T1000 (cell line): ENCODE measurements around the gene TERB1.

Experiments used
- DNase-seq: peaks from one replicate; lab custom pipeline; 2025; ENCODE audit warnings: mixed read lengths; lab: John Stamatoyannopoulos, UW

TERB1 gene

GRCh38 chr16:66801320-66802105 is at the start of gene TERB1:
TERB1 (minus strand) TSS chr16:66801584; CDS start chr16:66796798, 4,786 bp downstream.
- DNase-seq: no peak

GRCh38 chr16:66850115-66850815 is 48.9 kb upstream of the TERB1 start:
- no peak for DNase-seq

- DNase-seq: no peak
These were observed 48.2 kb upstream of the TERB1 start for GRCh38 chr16:66849549-66849948.

GRCh38 chr16:66849021-66849420 is 47.6 kb upstream of the TERB1 start:
- DNase-seq: no peak

GRCh38 chr16:66848172-66848571 is 46.8 kb upstream of the TERB1 start:
- DNase-seq: no peak

DNA sequence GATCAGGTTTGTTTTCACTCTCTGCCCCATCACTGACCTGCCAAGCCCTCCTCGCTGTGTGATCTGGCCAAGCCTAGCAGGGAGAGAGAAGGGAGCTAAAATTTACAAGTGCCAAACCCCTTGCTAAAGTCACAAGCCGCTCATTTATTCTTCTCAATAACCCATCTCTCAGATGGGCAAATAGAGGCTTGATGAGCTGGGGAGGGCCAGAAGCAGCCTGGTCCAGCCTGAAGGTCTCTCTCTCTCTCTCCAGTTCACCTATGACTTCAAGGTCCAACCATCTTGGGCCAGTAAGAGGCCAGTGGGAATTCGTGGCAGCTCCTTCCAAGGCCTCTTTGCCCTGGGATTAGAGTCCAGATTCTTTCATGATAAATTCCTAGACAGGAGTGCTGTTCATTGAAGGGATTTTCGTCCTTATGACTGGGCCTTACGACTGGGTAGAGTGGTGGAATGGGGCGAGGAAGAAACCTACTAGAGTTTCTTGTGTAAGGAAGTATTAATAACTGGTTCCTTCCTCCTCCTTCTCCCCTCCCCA is 46.2 kb upstream of the TERB1 start:
- DNase-seq: no peak

DNA sequence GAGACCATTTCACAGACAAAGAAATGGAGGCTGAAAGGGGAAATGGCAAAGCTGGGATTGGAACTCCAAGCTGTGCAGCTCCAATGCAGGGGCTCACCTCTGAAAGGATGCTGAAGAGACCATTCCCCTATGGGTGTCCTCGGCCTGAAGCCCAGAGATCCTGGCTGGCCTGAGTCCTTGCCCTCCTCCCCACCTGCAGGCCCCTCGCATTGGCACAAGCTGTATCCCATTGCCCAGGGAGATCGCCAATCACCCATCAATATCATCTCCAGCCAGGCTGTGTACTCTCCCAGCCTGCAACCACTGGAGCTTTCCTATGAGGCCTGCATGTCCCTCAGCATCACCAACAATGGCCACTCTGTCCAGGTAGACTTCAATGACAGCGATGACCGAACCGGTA is 45.4 kb upstream of the TERB1 start:
- DNase-seq: no peak

DNA sequence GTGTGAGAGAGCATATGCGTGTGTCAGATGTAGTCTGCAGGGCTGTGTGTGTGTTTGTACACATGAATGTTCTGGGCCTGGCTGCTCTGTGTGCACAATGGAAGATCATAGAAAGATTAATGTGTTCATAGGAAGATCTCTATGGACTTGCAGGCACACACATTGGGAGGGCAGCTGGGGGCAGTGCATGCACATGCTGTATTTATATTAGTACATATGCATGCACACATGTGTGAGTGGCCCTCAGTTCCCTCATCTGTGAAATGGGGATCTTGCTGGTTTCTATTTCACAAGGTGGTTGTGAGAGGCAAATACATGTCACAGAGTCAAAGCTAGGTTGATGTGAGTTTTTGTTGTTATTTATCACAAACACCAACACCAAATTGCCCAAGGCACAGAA is 44.9 kb upstream of the TERB1 start:
- DNase-seq: no peak

DNA sequence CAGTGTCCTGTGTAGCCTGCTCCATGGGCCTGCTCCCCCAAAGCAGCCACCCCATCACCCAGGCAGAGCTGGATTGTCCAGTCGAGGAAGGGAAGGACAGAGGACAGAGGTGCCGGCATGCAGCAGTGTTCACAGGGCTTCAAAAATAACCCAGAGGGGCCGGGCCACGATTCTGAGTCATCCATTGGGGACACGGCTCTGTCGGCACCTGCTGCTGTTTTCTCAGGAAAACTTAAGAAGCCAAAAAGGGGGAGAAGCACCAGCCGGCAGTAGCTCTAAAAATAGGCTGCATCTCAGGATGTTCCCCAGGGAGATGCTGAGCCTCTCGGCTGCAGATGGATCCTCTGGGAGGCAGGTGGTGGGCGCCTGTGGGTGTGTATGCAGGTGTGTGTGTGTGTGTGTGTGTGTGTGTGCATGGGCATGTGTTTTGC is 44.4 kb upstream of the TERB1 start:
- no peak for DNase-seq

DNA sequence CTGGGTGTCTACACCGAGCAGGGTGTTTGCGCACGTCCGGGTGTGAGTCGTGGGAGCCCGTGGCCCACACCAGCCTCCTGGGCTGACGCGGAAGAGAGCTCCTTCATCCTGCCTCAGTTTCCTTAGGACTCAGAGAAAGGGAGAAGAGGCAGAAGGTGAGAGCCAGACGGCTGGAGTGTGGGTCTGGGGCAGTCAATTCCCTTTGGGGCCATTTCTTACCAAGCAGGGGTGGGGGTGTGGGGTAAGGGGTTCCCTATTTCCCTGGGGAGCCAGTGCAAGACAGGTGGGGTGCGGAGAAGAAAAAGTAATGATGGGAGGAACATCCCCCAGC is 43.7 kb upstream of the TERB1 start:
- no peak for DNase-seq

DNA sequence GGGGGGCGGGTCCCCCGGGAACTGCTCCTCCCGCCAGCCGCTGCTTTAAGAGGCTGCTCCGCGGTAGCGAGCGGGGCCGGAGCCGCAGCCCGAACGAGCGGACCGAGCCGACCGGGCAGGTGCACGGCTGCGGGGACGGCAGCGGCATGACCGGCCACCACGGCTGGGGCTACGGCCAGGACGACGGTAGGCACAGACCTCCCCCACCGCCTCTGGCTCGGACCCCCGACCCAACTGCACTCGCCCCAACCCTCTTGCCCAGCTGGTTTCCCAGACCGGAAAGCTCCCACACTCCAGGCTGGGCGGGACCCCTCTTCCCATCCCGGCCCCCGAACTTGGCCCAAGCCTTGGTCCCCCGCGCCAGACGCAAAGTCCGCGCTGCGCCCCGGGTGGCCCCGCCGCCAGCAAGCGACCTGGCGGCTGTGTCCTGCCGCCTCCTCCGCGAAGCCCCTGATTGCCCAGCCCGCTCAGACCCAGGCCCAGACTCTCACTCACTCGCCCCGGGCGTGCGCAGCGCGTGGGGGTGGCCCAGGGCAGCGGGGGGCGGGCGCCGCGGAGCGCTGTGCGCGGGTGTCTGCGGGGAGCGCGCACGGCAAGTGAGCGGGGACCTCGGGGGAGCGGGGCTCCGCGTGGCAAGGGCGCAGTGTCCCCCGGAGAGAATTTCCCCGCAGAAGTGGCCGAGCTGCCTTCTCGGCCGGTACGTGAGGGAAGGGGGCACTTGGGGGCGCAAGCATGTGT is 43.1 kb upstream of the TERB1 start, which contains the start of gene CA7:
Gene CA7 (plus strand): TSS at position 73 of the 738 bp plus-strand sequence. CDS start 74 bp downstream, at position 147.
- DNase-seq: no peak

DNA sequence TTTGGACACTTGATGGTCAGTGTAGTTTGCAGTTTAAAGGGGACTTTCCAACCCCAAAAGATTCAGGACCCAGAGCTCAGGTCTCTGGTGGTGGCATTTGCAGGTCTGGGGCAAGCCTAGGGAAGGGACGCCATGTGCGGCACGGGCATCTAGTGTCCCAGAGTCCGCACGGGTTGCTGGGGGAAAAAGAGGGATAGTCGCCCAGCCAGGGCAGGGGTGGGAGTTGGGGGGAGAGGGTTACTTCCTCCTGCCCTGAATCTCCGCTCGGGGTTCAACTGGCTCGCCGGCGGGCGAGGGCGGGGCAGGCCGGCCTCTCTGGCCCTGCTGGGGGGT is 42.6 kb upstream of the TERB1 start:
- no peak for DNase-seq

DNA sequence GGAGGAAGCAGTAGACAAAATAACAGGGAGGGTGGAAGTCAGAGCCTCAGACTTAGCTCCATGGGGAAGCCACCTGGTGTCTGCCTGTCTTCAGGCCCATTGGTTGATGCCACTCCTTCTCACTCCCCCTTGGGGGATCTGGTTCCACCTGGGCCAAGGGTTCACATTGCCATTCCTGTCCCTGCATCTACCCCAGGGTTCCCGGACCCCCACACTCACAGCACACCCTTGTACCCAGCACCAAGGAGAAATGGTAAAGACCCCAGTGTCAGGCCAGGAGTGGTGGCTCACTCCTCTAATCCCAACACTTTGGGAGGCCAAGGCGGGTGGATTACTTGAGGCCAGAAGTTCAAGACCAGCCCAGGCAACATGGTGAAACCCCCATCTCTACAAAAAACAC is 41.8 kb upstream of the TERB1 start:
- no peak for DNase-seq

DNA sequence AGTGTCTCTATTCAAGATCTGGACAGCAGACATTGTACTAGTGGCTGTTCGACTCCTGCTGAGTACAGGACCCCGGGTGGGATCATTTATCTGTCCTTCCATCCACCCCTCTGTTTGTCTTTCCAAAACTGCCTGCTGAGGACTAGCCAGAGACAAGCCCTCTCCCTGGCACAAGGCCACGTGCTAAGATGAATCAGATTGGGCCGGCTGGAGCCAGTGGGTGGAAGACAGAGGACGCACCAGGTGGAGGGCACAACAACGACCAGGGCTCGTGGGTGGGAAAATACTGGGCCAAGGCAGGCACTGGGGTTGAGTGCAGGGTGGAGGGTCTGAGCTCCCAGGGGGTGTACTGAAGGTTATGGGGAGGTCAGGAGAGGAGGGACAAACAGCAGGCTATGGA is 41.4 kb upstream of the TERB1 start:
- no peak for DNase-seq

DNA sequence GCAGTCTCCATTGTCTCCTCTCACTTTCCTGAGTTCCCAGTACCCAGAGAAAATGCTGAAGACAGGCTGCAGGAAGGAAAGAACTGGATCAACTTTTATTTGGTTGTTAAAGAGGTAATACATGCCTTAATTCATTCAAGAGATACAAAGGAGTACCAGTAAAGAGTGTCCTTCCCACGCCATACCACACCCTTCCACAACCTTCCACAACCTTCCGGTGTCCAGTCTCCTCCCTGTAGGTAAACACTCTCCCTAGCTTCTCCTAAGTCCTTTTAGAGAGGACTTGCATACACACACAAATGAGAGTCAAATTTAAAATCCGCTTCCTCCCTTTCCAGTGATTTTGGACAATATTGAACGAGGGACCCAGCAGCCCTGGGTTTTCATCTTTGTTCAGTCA is 40.0 kb upstream of the TERB1 start:
- no peak for DNase-seq

DNA sequence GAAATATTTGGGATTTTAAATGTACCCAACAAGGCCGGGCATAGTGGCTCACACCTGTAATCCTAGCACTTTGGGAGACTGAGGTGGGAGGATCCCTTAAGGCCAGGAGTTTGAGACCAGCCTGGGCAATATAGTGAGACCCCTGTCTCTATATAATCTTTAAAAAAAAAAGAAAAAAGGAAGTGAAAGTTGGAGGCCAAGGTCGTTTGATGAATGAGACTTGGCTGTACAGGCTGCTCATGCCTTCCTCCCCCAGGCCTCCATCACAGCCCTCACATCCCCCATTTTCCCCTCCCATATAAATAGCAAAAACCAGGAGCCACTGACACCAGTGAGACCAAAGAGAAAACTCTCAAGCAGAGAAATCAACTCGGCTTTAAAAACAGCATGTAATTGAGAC is 39.5 kb upstream of the TERB1 start:
- no peak for DNase-seq

DNA sequence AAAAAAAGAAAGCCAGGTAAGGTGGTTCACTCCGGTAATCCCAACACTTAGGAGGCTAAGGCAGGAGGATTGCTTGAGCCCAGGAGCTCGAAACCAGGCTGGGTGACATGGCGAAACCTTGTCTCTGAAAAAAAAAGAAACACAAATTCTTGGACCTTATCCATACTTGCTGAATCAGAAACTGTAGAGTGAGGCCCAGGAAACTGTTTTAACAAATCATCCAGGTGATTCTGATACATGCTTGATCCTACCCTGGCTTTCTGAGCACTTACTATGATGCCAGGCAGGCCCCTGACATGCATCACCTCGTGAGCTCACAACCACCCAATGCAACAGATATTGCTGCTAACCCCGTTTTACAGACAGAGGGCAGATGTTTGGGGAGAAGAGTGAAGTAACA is 33.4 kb upstream of the TERB1 start:
- DNase-seq: no peak

GRCh38 chr16:66832661-66833305 is 31.4 kb upstream of the TERB1 start:
- DNase-seq: no peak

- no peak for DNase-seq
These were observed 30.8 kb upstream of the TERB1 start for GRCh38 chr16:66832190-66832589.

DNA sequence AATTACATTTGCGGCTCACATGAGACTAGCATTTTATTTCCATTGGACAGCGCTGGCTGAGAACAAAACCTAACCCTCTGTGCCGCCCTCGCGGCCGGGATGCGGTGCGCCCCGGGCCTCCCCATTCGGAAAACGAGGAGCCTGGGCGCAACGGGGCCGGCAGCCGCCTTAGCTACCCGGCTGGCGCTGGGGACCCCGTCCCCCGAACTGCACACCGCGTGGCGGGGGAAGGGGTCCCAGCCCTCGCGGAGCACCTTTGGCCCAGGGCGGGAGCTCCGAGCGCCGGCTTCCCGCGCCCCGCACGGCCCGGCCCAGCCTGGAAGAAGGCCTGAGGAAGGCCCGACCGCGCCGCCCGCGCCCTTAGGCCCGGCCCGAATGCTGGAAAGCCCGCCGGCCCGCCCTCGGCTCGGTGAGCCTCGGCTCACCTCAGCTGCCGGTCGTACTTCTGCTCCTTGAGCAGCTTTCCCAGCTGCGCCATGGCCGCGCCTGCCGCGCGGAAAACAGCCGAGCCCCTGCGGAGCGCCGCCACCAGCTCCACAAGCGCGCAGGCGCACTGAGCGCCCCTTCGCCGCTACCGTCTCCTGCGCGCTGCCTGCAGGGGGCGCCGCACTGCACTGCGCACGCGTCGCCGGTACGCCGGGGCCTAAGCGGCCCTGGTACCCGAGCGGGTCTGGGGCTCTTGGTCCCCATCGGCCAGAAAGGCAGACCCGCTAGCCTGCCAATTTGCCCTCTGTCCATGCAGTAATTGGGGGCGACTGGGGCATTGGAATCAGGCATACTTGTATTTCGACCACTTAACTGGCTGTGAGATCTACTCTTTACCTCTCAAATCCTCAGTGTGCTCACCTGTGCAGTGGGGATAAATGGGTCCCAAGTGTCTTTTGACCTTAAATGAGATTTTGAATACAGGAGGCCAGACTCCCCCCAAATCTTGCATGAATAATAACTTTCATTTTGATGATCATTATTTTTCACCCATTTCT is 29.3 kb upstream of the TERB1 start, which contains the start of gene NAE1:
Gene NAE1 (minus strand): TSS at position 555 of the 983 bp plus-strand sequence. CDS start 77 bp downstream, at position 478.
- peak; percentile 79 for DNase-seq

DNA sequence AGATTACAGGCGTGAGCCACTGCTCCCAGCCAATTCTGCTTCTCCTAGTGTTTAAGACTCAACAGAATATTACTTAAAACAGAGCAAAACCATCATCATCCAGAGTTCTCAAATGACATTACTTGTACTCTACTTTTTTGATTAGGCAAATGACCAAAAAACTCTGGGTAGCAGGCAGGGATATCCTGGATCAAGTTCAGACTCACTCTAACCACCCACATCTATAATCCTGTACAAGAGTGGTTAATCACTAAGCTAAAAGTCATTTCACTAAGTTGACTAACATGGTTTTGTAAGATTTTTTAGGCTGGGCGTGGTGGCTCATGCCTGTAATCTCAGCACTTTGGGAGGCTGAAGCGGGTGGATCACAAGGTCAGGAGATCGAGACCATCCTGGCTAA is 22.6 kb upstream of the TERB1 start:
- DNase-seq: no peak
